HG03565 (cell line): ENCODE results near the gene SLC6A8.
"Not testable (repeated sequence)": the region's sequence is repeated elsewhere in the genome, so short reads cannot be mapped to it uniquely, and the experiment has no call there.

Experiments used
- ATAC-seq: cut with Tn5 transposase; IDR thresholded peaks from one replicate; pipeline ENCODE4 v1.9.1; 2021; ENCODE audit warnings: mild to moderate bottlenecking, moderate library complexity; ENCODE audit not compliant: unreplicated experiment

SLC6A8 gene

GRCh38 chrX:153692003-153692402 is 4.3 kb downstream of the SLC6A8 start:
- ATAC-seq: no peak

- ATAC-seq: no peak
Measured at GRCh38 chrX:153692611-153693156, 5.0 kb downstream of the SLC6A8 start.

GRCh38 chrX:153693216-153694086 is 5.7 kb downstream of the SLC6A8 start:
- no peak for ATAC-seq

- ATAC-seq: not testable (repeated sequence)
Measured at GRCh38 chrX:153694256-153694655, 6.5 kb downstream of the SLC6A8 start.

- ATAC-seq: no peak
Measured at GRCh38 chrX:153694687-153695270, 7.1 kb downstream of the SLC6A8 start.

- ATAC-seq: no peak
Measured at GRCh38 chrX:153696100-153696499, 8.4 kb downstream of the SLC6A8 start.

GRCh38 chrX:153696538-153696937 is 8.8 kb downstream of the SLC6A8 start:
- not testable (repeated sequence) for ATAC-seq

GRCh38 chrX:153696986-153697722 is 9.4 kb downstream of the SLC6A8 start:
- not testable (repeated sequence) for ATAC-seq

GRCh38 chrX:153697924-153698865 is 10.5 kb downstream of the SLC6A8 start:
- no peak for ATAC-seq

GRCh38 chrX:153699210-153699783 is 11.6 kb downstream of the SLC6A8 start:
- ATAC-seq: not testable (repeated sequence)

GRCh38 chrX:153699784-153700371 is 12.2 kb downstream of the SLC6A8 start:
- ATAC-seq: not testable (repeated sequence)

GRCh38 chrX:153700376-153700945 is 12.7 kb downstream of the SLC6A8 start:
- ATAC-seq: no peak

- no peak for ATAC-seq
Measured at GRCh38 chrX:153700967-153701366, 13.2 kb downstream of the SLC6A8 start.

GRCh38 chrX:153701706-153702105 is 14.0 kb downstream of the SLC6A8 start:
- no peak for ATAC-seq

GRCh38 chrX:153702336-153703035 is 14.8 kb downstream of the SLC6A8 start:
- no peak for ATAC-seq

- no peak for ATAC-seq
Measured at GRCh38 chrX:153703036-153703370, 15.3 kb downstream of the SLC6A8 start.

GRCh38 chrX:153704021-153704526 is 16.3 kb downstream of the SLC6A8 start:
- no peak for ATAC-seq

GRCh38 chrX:153704631-153705402 is 17.1 kb downstream of the SLC6A8 start:
- ATAC-seq: not testable (repeated sequence)
